Keratinocyte (primary cell): ENCODE data around the gene JAKMIP3. TPM values are rescaled to one million over a fixed set of nuclear protein-coding genes. Genes with fewer than 3 reads are reported as not detected.

Experiments used
- DNase-seq: peaks from one replicate; pipeline ENCODE4 v3.0.0-alpha.2; 2011; ENCODE audit warnings: low read depth, missing footprints, low spot score
- FAIRE-seq: peaks from 2 replicates; lab custom pipeline; 2011; peaks lifted over from hg19 to GRCh38; lab: Jason Lieb, UNC
- H2AFZ ChIP-seq: 2 replicates; pipeline ENCODE4 v1.6.0; 2012; ENCODE audit warnings: low read length, control low read depth, inconsistent platforms; ENCODE audit not compliant: control insufficient read depth
- H3K27ac ChIP-seq: 2 replicates; pipeline ENCODE4 v1.5.1; 2011; ENCODE audit warnings: low read length; ENCODE audit not compliant: control insufficient read depth, insufficient read depth
- H3K27me3 ChIP-seq: 3 replicates; pipeline ENCODE4 v1.6.0; 2011; ENCODE audit warnings: low read length; ENCODE audit not compliant: control insufficient read depth, insufficient read depth; ENCODE audit errors: extremely low read depth
- H3K36me3 ChIP-seq, 2 experiments: 2 replicates in 1 of 2; 3 replicates in 1 of 2; pipeline ENCODE4 v1.5.1; 2011; ENCODE audit warnings: low read length in 2 of 2, mild to moderate bottlenecking in 1 of 2; ENCODE audit not compliant: control insufficient read depth in 2 of 2, insufficient read depth in 2 of 2; ENCODE audit errors: extremely low read depth in 1 of 2
- H3K4me1 ChIP-seq: 3 replicates; pipeline ENCODE4 v1.5.1; 2011; ENCODE audit warnings: low read length; ENCODE audit not compliant: control insufficient read depth, insufficient read depth; ENCODE audit errors: extremely low read depth
- H3K4me2 ChIP-seq: 3 replicates; pipeline ENCODE4 v1.6.0; 2011; ENCODE audit warnings: low read depth, low read length; ENCODE audit not compliant: control insufficient read depth, insufficient read depth; ENCODE audit errors: extremely low read depth
- H3K4me3 ChIP-seq, 3 experiments: fragments of 200-600 bp in 1 of 3; sonication (generic) in 1 of 3; 2 replicates in 2 of 3; 3 replicates in 1 of 3; pipeline ENCODE4 v1.5.1; 2011 to 2016; ENCODE audit warnings: low read length in 3 of 3, mild to moderate bottlenecking in 3 of 3, control low read depth in 2 of 3, inconsistent platforms in 1 of 3, low read depth in 1 of 3, mixed read lengths in 1 of 3, mixed run types in 1 of 3, moderate library complexity in 1 of 3; ENCODE audit not compliant: control insufficient read depth in 2 of 3, insufficient read depth in 2 of 3; ENCODE audit errors: extremely low read depth in 1 of 3
- H3K79me2 ChIP-seq: 2 replicates; pipeline ENCODE4 v1.6.0; 2012; ENCODE audit warnings: low read length; ENCODE audit not compliant: control insufficient read depth, insufficient read depth
- H3K9ac ChIP-seq: 3 replicates; pipeline ENCODE4 v1.6.0; 2011; ENCODE audit warnings: low read length; ENCODE audit not compliant: control insufficient read depth, insufficient read depth; ENCODE audit errors: extremely low read depth
- H3K9me1 ChIP-seq: 3 replicates; pipeline ENCODE4 v1.6.0; 2011; ENCODE audit warnings: low read length; ENCODE audit not compliant: control insufficient read depth, insufficient read depth; ENCODE audit errors: extremely low read depth
- H3K9me3 ChIP-seq: 2 replicates; pipeline ENCODE4 v1.5.1; 2012; ENCODE audit warnings: low read depth, low read length; ENCODE audit not compliant: control insufficient read depth
- H4K20me1 ChIP-seq: 3 replicates; pipeline ENCODE4 v1.6.0; 2011; ENCODE audit warnings: low read length; ENCODE audit not compliant: control insufficient read depth, insufficient read depth; ENCODE audit errors: extremely low read depth
- EZH2 ChIP-seq: IDR thresholded peaks from one replicate; pipeline ENCODE4 v1.6.1; 2012; ENCODE audit warnings: inconsistent platforms, mild to moderate bottlenecking, low read length, moderate library complexity
- dilution Hi-C: fragments of 300-500 bp; cut with MboI; formaldehyde crosslinking; loops from one replicate; pipeline ENCODE4 v1.7.0; 2020; ENCODE audit warnings: low sequenced_read_pairs; ENCODE audit not compliant: extremely low pct_ligation_motif_present
- polyA plus RNA-seq, 5 experiments: library from polyadenylated mRNA; depleted of rRNA in 3 of 5; stranded (reverse) in 3 of 5; stranded (forward) in 1 of 5; unstranded in 1 of 5; fragments of >200 nt; gene quantifications; 1 replicate in 1 of 5; 2 replicates in 3 of 5; 3 replicates in 1 of 5; pipeline versions ENCODE4 v1.2.1 to v1.2.3, GENCODE V29; 2011 to 2012; ENCODE audit warnings: missing spikeins in 2 of 5, low read depth in 1 of 5, low replicate concordance in 1 of 5
- TF ChIP-seq, protein P1 (sequence below), 3 experiments: IDR thresholded peaks in 1 of 3; conservative IDR thresholded peaks in 1 of 3; optimal IDR thresholded peaks in 1 of 3; 2 replicates in 2 of 3; 3 replicates in 1 of 3; pipeline versions ENCODE3 to v1.5.1; 2011; ENCODE audit warnings: low read length in 3 of 3, mild to moderate bottlenecking in 3 of 3, moderate library complexity in 2 of 3, control low read depth in 1 of 3, inconsistent platforms in 1 of 3; ENCODE audit not compliant: insufficient read depth in 2 of 3; ENCODE audit errors: extremely low read depth in 1 of 3

The JAKMIP3 gene
- polyA plus RNA-seq, 1 donor (not counting 4 experiments of a cell fraction or from before 2014, with no cell fraction given): 0.05 TPM

- Histone ChIP-seq H3K4me3 (no peak overlapping the region), H3K4me2 (no peak overlapping the region), H3K9me3 (no peaks in the 10 kb centered on the region), H3K9me1 (no peaks in the 10 kb centered on the region), H2AFZ (no peak overlapping the region), H4K20me1 (no peaks in the 10 kb centered on the region), H3K27me3 (no peaks in the 10 kb centered on the region), H3K27ac (no peak overlapping the region), H3K36me3 (no peaks in the 10 kb centered on the region), H3K79me2 (no peaks in the 10 kb centered on the region), H3K9ac (no peak overlapping the region), H3K4me1 (peaks cover 4% of the 10 kb centered on the region)
- TF ChIP-seq EZH2: no peak
- TF ChIP-seq, protein P1, sequence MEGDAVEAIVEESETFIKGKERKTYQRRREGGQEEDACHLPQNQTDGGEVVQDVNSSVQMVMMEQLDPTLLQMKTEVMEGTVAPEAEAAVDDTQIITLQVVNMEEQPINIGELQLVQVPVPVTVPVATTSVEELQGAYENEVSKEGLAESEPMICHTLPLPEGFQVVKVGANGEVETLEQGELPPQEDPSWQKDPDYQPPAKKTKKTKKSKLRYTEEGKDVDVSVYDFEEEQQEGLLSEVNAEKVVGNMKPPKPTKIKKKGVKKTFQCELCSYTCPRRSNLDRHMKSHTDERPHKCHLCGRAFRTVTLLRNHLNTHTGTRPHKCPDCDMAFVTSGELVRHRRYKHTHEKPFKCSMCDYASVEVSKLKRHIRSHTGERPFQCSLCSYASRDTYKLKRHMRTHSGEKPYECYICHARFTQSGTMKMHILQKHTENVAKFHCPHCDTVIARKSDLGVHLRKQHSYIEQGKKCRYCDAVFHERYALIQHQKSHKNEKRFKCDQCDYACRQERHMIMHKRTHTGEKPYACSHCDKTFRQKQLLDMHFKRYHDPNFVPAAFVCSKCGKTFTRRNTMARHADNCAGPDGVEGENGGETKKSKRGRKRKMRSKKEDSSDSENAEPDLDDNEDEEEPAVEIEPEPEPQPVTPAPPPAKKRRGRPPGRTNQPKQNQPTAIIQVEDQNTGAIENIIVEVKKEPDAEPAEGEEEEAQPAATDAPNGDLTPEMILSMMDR (optimal IDR thresholded peaks at IDR 0.05 in 1 of 3, IDR thresholded peaks at IDR 0.05 in 1 of 3, conservative IDR thresholded peaks at IDR 0.05 in 1 of 3; ENCODE audit: extremely low read depth in 1 of 3, insufficient read depth in 2 of 3, low read length in 3 of 3): no peak
- dilution Hi-C loops: no loop called here
- FAIRE-seq (no peak), DNase-seq (no peak)
Measured at GRCh38 chr10:132097609-132098377, 32.0 kb downstream of the JAKMIP3 start.

DNA sequence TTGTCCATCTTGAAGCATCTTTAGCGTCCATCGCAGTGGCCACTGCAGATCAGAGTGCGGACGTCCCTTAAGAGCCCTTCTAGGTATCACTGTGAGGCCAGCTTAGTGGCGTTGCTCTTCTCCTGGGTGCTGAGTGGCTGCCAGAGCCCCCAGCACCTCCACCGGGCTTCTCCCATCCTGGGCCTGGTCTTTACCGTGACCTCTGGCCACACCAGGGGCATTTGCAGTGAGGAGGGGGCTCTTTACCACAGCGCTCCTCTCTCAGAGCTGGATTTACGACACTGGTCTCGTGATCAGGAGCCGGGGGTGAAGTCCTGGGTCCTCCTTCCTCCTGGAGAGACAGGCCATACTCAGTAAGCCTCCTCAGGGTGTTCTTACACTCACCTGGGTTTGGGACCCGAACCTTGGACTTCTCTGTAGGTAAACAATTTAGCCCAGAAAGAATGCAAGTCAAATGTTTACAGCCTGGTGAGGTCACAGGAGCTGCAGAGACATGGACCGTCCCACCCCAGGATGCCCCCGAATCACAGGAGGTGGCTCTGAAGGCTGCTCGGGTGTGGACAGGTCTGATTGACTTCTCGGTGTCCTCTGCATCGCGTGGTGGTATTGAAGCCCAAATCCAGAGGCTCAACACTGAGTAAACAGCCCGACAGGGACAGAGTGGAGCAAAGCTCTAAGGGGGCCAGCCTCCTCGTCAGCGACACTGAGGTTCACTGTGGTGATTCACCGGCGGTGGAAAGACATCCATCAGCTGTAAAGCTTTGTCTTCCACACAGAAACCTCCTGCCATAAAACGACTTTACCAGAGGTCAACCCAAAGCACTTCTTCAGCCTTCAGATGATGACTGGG, 33.0 kb downstream of the JAKMIP3 start:
- H2AFZ ChIP-seq: no peak overlapping the region
- no peak overlapping the region for H3K27ac ChIP-seq
- no peaks in the 10 kb centered on the region for H3K9me1 ChIP-seq
- H3K9ac ChIP-seq: no peak overlapping the region
- peaks cover 4% of the 10 kb centered on the region for H3K4me1 ChIP-seq
- H4K20me1 ChIP-seq: no peaks in the 10 kb centered on the region
- no peaks in the 10 kb centered on the region for H3K79me2 ChIP-seq
- FAIRE-seq: no peak
- no peaks in the 10 kb centered on the region for H3K36me3 ChIP-seq
- DNase-seq: no peak
- H3K4me2 ChIP-seq: no peak overlapping the region
- H3K9me3 ChIP-seq: no peaks in the 10 kb centered on the region
- H3K27me3 ChIP-seq: no peaks in the 10 kb centered on the region
- TF ChIP-seq, protein P1 (optimal IDR thresholded peaks at IDR 0.05 in 1 of 3, IDR thresholded peaks at IDR 0.05 in 1 of 3, conservative IDR thresholded peaks at IDR 0.05 in 1 of 3; ENCODE audit: extremely low read depth in 1 of 3, insufficient read depth in 2 of 3, low read length in 3 of 3): no peak
- TF ChIP-seq EZH2: no peak
- dilution Hi-C loops: no loop called here
- no peak overlapping the region for H3K4me3 ChIP-seq
